CD4-positive, alpha-beta T cell treated with Interleukin-1 beta for 1 hour (primary cell): ENCODE data around the gene DISP2.

Experiments used
- DNase-seq, 2 donors: peaks; one replicate each; pipeline ENCODE4 v3.0.0-alpha.2; 2020 to 2022

The DISP2 gene

GRCh38 chr15:40424483-40425115 is 66.6 kb downstream of the DISP2 start:
- no peak for DNase-seq

DNA sequence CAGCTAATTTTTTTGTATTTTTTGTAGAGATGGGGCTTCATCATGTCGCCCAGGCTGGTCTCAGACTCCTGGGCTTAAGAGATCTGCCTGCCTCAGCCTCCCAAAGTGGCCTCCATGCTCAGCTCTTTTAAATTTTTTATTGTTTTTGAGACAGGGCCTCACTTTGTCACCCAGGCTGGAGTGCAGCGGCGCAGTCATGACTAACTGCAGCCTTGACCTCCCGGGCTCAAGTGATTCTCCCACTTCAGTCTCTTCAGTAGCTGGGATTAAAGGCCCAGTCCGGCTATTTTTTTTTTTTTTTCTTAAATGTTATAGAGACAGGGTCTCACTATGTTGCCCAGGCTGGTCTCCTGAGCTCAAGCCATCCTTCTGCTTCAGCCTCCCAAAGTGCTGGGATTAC is 67.7 kb downstream of the DISP2 start:
- DNase-seq = no peak

- DNase-seq = no peak
These were observed 69.2 kb downstream of the DISP2 start for GRCh38 chr15:40427188-40427587.

DNA sequence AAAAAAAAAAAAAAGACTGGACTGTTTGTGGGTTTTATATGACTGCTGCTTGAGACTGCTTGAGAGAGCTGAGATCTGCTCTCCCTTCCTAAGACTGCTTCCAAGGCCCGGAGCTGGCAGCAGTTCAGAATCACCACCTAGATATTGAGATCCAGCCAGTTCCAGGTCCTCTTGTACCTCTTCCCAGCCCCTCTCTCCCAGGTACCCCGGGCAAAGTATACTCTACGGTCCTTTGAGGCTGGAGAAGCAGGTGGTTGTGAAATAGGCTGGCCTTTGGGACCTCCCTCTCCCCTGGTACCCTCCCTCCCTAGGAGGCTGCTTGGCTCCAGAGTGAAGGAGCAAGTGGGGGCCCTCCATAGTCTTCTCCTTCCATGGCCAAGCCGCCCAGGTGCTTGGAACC is 70.2 kb downstream of the DISP2 start:
- DNase-seq = no peak
